ENCODE data around the gene FOXL1.

The FOXL1 gene

GRCh38 chr16:86608301-86608747, 30.0 kb downstream of the FOXL1 start:
- Histone ChIP-seq H3K27ac (ENCODE audit: low read depth, low read length) (no peak overlapping the region), H3K4me3 (ENCODE audit: low read length) (no peak overlapping the region), H3K79me1 (ENCODE audit: low read length) (no peaks in the 10 kb centered on the region), H2BK5ac (ENCODE audit: low read length) (no peak overlapping the region), H3K56ac (ENCODE audit: low read length) (no peak overlapping the region), H3K18ac (ENCODE audit: low read length) (no peak overlapping the region), H4K8ac (ENCODE audit: low read depth, low read length) (no peak overlapping the region), H3K79me2 (ENCODE audit: control insufficient read depth, insufficient read depth, low read length) (no peaks in the 10 kb centered on the region), H3K9ac (ENCODE audit: low read length) (no peak overlapping the region), H3K36me3 (ENCODE audit: control insufficient read depth, insufficient read depth, low read length) (no peaks in the 10 kb centered on the region), H3K4me1 (ENCODE audit: control insufficient read depth, low read depth, low read length) (no peaks in the 10 kb centered on the region), H3K4ac (ENCODE audit: low read depth, low read length) (no peak overlapping the region), H3K27me3 (ENCODE audit: insufficient read depth, low read length, poor library complexity) (no peaks in the 10 kb centered on the region), H4K5ac (ENCODE audit: low read length) (no peak overlapping the region), H2AK5ac (ENCODE audit: low read length) (no peak overlapping the region), H2BK15ac (replicated peaks; ENCODE audit: low read depth) (no peak overlapping the region), H3K4me2 (ENCODE audit: low read length) (no peak overlapping the region), H3K23ac (ENCODE audit: low read length) (no peak overlapping the region), H2BK120ac (ENCODE audit: low read depth, low read length) (no peak overlapping the region)
- no CpG with 5 or more reads among the region's 2 CpGs for WGBS (ENCODE audit: extremely low coverage, insufficient coverage, low lambda C conversion rate)
- no peak for DNase-seq

- Histone ChIP-seq H2BK120ac (ENCODE audit: low read depth, low read length) (no peak overlapping the region), H3K4ac (ENCODE audit: low read depth, low read length) (no peak overlapping the region), H3K4me3 (ENCODE audit: low read length) (no peak overlapping the region), H2BK15ac (replicated peaks; ENCODE audit: low read depth) (no peak overlapping the region), H3K79me1 (ENCODE audit: low read length) (no peaks in the 10 kb centered on the region), H3K27ac (ENCODE audit: low read depth, low read length) (no peak overlapping the region), H3K4me2 (ENCODE audit: low read length) (no peak overlapping the region), H3K4me1 (ENCODE audit: control insufficient read depth, low read depth, low read length) (no peaks in the 10 kb centered on the region), H3K56ac (ENCODE audit: low read length) (no peak overlapping the region), H3K27me3 (ENCODE audit: insufficient read depth, low read length, poor library complexity) (no peaks in the 10 kb centered on the region), H4K5ac (ENCODE audit: low read length) (no peak overlapping the region), H3K79me2 (ENCODE audit: control insufficient read depth, insufficient read depth, low read length) (no peaks in the 10 kb centered on the region), H3K23ac (ENCODE audit: low read length) (no peak overlapping the region), H3K9ac (ENCODE audit: low read length) (no peak overlapping the region), H3K36me3 (ENCODE audit: control insufficient read depth, insufficient read depth, low read length) (no peaks in the 10 kb centered on the region), H4K8ac (ENCODE audit: low read depth, low read length) (no peak overlapping the region), H2AK5ac (ENCODE audit: low read length) (no peak overlapping the region), H2BK5ac (ENCODE audit: low read length) (no peak overlapping the region), H3K18ac (ENCODE audit: low read length) (no peak overlapping the region)
- peak; percentile 96 for DNase-seq
- no CpG with 5 or more reads among the region's 6 CpGs for WGBS (ENCODE audit: extremely low coverage, insufficient coverage, low lambda C conversion rate)
Measured at GRCh38 chr16:86609115-86609514, 30.8 kb downstream of the FOXL1 start.

- Histone ChIP-seq H4K8ac (ENCODE audit: low read depth, low read length) (no peak overlapping the region), H4K5ac (ENCODE audit: low read length) (no peak overlapping the region)
Measured at GRCh38 chr16:86609661-86610060, 31.3 kb downstream of the FOXL1 start.

GRCh38 chr16:86610779-86611524, 32.6 kb downstream of the FOXL1 start:
- H2BK5ac ChIP-seq (ENCODE audit: low read length) = no peak overlapping the region
- no peak overlapping the region for H2BK15ac ChIP-seq (replicated peaks; ENCODE audit: low read depth)
- H4K8ac ChIP-seq (ENCODE audit: low read depth, low read length) = no peak overlapping the region
- H3K27ac ChIP-seq (ENCODE audit: low read depth, low read length) = no peak overlapping the region
- no peaks in the 10 kb centered on the region for H3K27me3 ChIP-seq (ENCODE audit: insufficient read depth, low read length, poor library complexity)
- no peak overlapping the region for H4K5ac ChIP-seq (ENCODE audit: low read length)
- no peaks in the 10 kb centered on the region for H3K4me1 ChIP-seq (ENCODE audit: control insufficient read depth, low read depth, low read length)
- no peak overlapping the region for H3K9ac ChIP-seq (ENCODE audit: low read length)
- no peaks in the 10 kb centered on the region for H3K79me1 ChIP-seq (ENCODE audit: low read length)
- H3K4me3 ChIP-seq (ENCODE audit: low read length) = no peak overlapping the region
- no peak overlapping the region for H3K4me2 ChIP-seq (ENCODE audit: low read length)
- no peak overlapping the region for H3K4ac ChIP-seq (ENCODE audit: low read depth, low read length)
- no peak overlapping the region for H3K23ac ChIP-seq (ENCODE audit: low read length)
- H2BK120ac ChIP-seq (ENCODE audit: low read depth, low read length) = no peak overlapping the region
- WGBS (ENCODE audit: extremely low coverage, insufficient coverage, low lambda C conversion rate) = no CpG with 5 or more reads among the region's 18 CpGs
- H3K56ac ChIP-seq (ENCODE audit: low read length) = no peak overlapping the region
- no peak overlapping the region for H2AK5ac ChIP-seq (ENCODE audit: low read length)
- no peaks in the 10 kb centered on the region for H3K79me2 ChIP-seq (ENCODE audit: control insufficient read depth, insufficient read depth, low read length)
- no peak for DNase-seq
- no peak overlapping the region for H3K18ac ChIP-seq (ENCODE audit: low read length)
- no peaks in the 10 kb centered on the region for H3K36me3 ChIP-seq (ENCODE audit: control insufficient read depth, insufficient read depth, low read length)

More at GRCh38 chr16:86609661-86610060, 31.3 kb downstream of the FOXL1 start:
- Histone ChIP-seq H2BK15ac (replicated peaks; ENCODE audit: low read depth) (no peak overlapping the region), H3K36me3 (ENCODE audit: control insufficient read depth, insufficient read depth, low read length) (no peaks in the 10 kb centered on the region), H2BK120ac (ENCODE audit: low read depth, low read length) (no peak overlapping the region), H3K23ac (ENCODE audit: low read length) (no peak overlapping the region), H3K79me1 (ENCODE audit: low read length) (no peaks in the 10 kb centered on the region), H3K18ac (ENCODE audit: low read length) (no peak overlapping the region), H3K56ac (ENCODE audit: low read length) (peak overlapping the region; percentile 22), H3K4me3 (ENCODE audit: low read length) (no peak overlapping the region), H3K27me3 (ENCODE audit: insufficient read depth, low read length, poor library complexity) (no peaks in the 10 kb centered on the region), H2AK5ac (ENCODE audit: low read length) (no peak overlapping the region), H3K27ac (ENCODE audit: low read depth, low read length) (peak overlapping the region; percentile 77), H3K79me2 (ENCODE audit: control insufficient read depth, insufficient read depth, low read length) (no peaks in the 10 kb centered on the region), H3K9ac (ENCODE audit: low read length) (no peak overlapping the region), H3K4me1 (ENCODE audit: control insufficient read depth, low read depth, low read length) (no peaks in the 10 kb centered on the region), H2BK5ac (ENCODE audit: low read length) (no peak overlapping the region), H3K4ac (ENCODE audit: low read depth, low read length) (peak overlapping the region; percentile 41), H3K4me2 (ENCODE audit: low read length) (no peak overlapping the region)
- no peak for DNase-seq
- WGBS (ENCODE audit: extremely low coverage, insufficient coverage, low lambda C conversion rate) = no CpG with 5 or more reads among the region's 10 CpGs

- H3K4me3 ChIP-seq (ENCODE audit: low read length) = no peak overlapping the region
- no peak overlapping the region for H3K18ac ChIP-seq (ENCODE audit: low read length)
- H2BK5ac ChIP-seq (ENCODE audit: low read length) = no peak overlapping the region
- H3K27ac ChIP-seq (ENCODE audit: low read depth, low read length) = no peak overlapping the region
- no peaks in the 10 kb centered on the region for H3K36me3 ChIP-seq (ENCODE audit: control insufficient read depth, insufficient read depth, low read length)
- no peaks in the 10 kb centered on the region for H3K4me1 ChIP-seq (ENCODE audit: control insufficient read depth, low read depth, low read length)
- H3K23ac ChIP-seq (ENCODE audit: low read length) = no peak overlapping the region
- H4K8ac ChIP-seq (ENCODE audit: low read depth, low read length) = no peak overlapping the region
- H2BK15ac ChIP-seq (replicated peaks; ENCODE audit: low read depth) = no peak overlapping the region
- H3K4ac ChIP-seq (ENCODE audit: low read depth, low read length) = no peak overlapping the region
- no peak for DNase-seq
- no peak overlapping the region for H3K4me2 ChIP-seq (ENCODE audit: low read length)
- H3K79me2 ChIP-seq (ENCODE audit: control insufficient read depth, insufficient read depth, low read length) = no peaks in the 10 kb centered on the region
- no peak overlapping the region for H3K56ac ChIP-seq (ENCODE audit: low read length)
- no CpG with 5 or more reads among the region's 7 CpGs for WGBS (ENCODE audit: extremely low coverage, insufficient coverage, low lambda C conversion rate)
- H3K9ac ChIP-seq (ENCODE audit: low read length) = no peak overlapping the region
- no peak overlapping the region for H4K5ac ChIP-seq (ENCODE audit: low read length)
- H2AK5ac ChIP-seq (ENCODE audit: low read length) = no peak overlapping the region
- H3K79me1 ChIP-seq (ENCODE audit: low read length) = no peaks in the 10 kb centered on the region
- H2BK120ac ChIP-seq (ENCODE audit: low read depth, low read length) = no peak overlapping the region
- no peaks in the 10 kb centered on the region for H3K27me3 ChIP-seq (ENCODE audit: insufficient read depth, low read length, poor library complexity)
Measured at GRCh38 chr16:86611525-86611855, 33.1 kb downstream of the FOXL1 start.

- no CpG with 5 or more reads among the region's 3 CpGs for WGBS (ENCODE audit: extremely low coverage, insufficient coverage, low lambda C conversion rate)
- H4K8ac ChIP-seq (ENCODE audit: low read depth, low read length) = no peak overlapping the region
- no peak for DNase-seq
Measured at GRCh38 chr16:86611941-86612340, 33.6 kb downstream of the FOXL1 start.

More at GRCh38 chr16:86611941-86612340, 33.6 kb downstream of the FOXL1 start:
- no peak overlapping the region for H2BK15ac ChIP-seq (replicated peaks; ENCODE audit: low read depth)
- no peak overlapping the region for H3K9ac ChIP-seq (ENCODE audit: low read length)
- no peak overlapping the region for H2BK120ac ChIP-seq (ENCODE audit: low read depth, low read length)
- no peak overlapping the region for H3K4me2 ChIP-seq (ENCODE audit: low read length)
- H3K4me3 ChIP-seq (ENCODE audit: low read length) = no peak overlapping the region
- H3K23ac ChIP-seq (ENCODE audit: low read length) = no peak overlapping the region
- H3K27ac ChIP-seq (ENCODE audit: low read depth, low read length) = no peak overlapping the region
- no peaks in the 10 kb centered on the region for H3K36me3 ChIP-seq (ENCODE audit: control insufficient read depth, insufficient read depth, low read length)
- no peaks in the 10 kb centered on the region for H3K79me1 ChIP-seq (ENCODE audit: low read length)
- H3K79me2 ChIP-seq (ENCODE audit: control insufficient read depth, insufficient read depth, low read length) = no peaks in the 10 kb centered on the region
- H2AK5ac ChIP-seq (ENCODE audit: low read length) = no peak overlapping the region
- H4K5ac ChIP-seq (ENCODE audit: low read length) = no peak overlapping the region
- no peak overlapping the region for H3K18ac ChIP-seq (ENCODE audit: low read length)
- no peak overlapping the region for H3K56ac ChIP-seq (ENCODE audit: low read length)
- H3K4ac ChIP-seq (ENCODE audit: low read depth, low read length) = no peak overlapping the region
- H3K27me3 ChIP-seq (ENCODE audit: insufficient read depth, low read length, poor library complexity) = no peaks in the 10 kb centered on the region
- no peak overlapping the region for H2BK5ac ChIP-seq (ENCODE audit: low read length)
- H3K4me1 ChIP-seq (ENCODE audit: control insufficient read depth, low read depth, low read length) = no peaks in the 10 kb centered on the region

All from mesendoderm (in vitro differentiated cells).